AG08396 (cell line): ENCODE results near the gene CSRP2.

Experiments used
- DNase-seq: peaks from one replicate; pipeline ENCODE4 v3.0.0; 2012; ENCODE audit warnings: low spot score, mixed read lengths

Gene CSRP2

DNA sequence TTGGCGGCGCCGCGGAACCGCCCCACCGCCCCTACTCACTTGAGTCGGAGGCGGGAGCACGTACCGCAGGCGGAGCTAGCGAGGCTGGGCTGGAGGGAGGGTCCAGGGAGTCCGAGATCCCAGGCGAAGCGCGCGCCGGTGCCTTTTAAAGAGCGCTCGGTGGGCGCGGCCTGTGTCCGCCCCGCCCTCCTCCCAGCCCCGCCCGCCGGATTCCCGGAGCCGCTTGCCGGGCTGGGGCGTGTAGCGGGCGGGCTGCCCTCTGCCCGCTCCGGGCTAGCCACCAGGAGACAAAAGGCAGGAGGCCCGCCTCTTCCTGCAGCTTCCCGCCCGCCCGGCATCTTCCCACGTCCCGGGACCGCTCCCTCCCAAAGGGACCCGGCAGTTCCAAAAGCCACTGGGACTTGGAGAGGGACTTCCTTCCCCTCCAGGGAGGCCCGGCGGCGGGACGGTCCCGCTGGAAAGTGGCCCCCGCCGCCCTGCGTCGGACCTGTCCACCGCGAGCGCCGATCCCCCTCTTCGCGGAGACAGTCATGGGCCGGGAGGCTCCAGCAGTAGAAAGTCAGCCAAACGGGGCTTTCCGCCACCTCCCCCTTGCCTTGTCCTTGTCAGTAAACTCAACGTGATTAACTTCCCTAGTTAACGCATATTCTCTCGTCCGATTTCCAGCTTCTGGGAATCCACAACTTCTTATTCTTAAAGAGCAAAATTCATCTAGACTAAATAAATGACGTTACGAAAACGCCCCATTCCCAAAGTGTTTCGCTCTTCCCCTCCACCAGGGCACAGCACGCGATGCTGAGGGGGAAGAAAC, at the start of gene CSRP2:
Gene CSRP2 (minus strand): TSS at position 121 of the 811 bp plus-strand sequence. CDS start 12,759 bp downstream, outside the sequence.
- DNase-seq = peak; percentile 96

DNA sequence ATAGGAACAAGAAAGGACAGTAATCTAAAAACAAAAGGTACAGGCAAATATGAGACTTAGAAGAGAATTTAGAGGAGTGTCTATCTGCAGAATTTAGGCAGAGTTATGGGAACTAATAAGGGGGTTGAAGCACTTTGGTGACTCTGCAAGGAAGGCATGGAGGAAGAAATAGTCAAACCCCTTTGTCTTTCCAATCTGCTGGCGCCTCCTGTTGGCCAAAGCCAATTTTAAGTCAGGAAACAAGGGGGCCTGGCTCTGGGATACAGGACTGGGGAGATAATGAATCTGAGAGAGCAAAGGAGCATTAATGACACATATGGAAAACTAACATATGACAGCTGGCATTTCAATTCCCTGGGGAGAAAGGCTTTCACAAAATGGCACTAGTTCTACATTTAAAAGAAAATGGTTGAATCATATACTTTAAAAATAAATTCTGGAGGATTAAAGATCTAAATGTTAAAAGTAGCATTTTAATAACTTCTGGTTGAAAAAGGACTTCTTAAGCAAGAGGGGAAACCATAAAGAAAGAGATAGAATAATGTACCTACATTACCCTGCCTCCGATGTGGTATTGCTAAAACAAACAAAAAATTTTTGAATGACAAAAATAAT, 48.5 kb upstream of the CSRP2 start:
- peak; percentile 65 for DNase-seq

DNA sequence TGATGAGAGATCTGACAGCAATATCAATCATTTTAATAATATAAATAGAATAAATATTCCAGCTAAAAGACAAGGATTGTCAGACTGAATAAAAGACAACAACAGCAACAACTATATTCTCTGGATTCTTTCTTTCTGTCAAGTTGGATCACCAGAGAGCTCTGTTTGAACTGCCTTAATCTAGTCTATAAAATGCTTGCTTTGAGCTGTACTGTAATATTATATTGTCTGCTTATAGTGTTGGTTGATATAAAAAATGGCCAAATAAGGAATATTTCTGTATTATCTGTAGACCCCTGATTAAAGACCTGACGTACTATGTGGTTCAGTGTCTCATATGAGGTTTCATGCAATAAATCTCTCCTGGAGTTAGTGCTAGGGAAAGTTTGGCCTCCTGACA, 46.3 kb upstream of the CSRP2 start:
- DNase-seq = no peak

DNA sequence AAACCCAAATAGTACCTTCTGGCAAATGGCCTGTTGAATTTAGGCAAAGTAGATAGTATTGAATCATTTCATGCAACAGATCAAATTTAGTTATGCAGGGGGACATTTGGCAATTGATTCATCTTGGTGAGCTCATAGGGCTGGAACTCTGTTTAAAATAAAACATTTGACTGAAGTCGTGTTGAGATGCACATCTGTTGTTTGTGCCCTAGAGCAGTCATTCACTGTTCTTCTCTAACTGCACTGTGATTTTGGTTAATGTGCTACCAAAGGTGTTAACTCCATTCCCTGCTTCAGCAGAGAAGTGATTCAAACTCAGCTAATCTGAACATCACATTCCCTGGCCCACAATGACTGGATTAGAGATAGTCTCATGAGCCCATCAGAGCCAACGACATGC, 44.0 kb upstream of the CSRP2 start:
- DNase-seq = no peak

DNA sequence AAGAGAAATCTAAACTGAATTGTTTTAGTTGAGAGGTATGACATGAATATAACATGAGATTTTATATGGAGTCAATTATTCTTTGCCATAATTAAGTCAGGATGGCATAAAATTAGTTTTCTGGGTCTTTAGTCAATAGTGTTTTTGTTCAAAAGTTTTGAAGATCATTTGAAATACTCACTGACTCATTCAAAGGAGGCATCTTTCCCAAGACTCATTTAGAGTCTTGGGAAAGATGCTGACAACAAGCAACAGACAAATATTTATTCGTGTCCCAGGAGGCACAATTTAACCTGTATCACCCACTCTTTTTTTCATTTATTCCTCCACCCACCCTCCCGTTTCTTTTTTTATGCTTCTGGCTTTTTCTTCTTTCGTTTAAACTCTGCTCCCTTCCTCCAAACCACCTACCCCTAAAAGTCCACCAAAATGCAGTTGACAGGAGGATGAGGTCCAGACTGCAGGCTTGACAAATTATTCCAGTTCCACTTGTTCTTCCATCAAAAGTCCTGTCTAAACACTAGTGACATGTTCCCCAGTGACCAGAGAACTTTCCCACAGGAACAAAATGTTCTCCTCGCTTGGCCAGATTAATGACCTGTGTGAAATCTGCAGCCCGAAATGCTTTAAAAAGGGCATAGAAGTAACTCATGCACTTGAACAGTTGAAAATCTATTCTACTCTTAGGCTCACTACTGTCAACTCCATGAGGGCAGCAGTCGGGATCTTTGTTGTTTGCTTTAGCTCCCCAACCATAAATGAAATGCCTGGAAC, 43.3 kb upstream of the CSRP2 start:
- DNase-seq = no peak

DNA sequence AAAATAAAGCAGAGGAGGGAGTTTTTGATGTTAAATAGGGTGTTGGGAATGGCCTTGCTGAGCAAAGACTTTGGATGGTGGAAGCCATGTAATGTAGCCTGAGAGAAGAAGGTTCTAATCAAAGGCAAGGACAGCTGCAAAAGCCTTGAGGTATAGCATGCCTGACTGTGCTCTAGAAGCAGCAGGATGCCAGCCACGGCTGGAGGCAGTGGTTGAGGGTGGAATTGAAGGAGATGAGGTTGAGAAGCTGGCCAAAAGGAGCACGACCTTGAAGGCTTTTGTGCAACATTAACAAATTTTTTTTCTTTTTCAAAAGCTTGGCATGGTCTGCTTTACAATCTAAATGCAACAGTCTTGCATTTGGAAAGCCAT, 42.3 kb upstream of the CSRP2 start:
- DNase-seq = no peak

DNA sequence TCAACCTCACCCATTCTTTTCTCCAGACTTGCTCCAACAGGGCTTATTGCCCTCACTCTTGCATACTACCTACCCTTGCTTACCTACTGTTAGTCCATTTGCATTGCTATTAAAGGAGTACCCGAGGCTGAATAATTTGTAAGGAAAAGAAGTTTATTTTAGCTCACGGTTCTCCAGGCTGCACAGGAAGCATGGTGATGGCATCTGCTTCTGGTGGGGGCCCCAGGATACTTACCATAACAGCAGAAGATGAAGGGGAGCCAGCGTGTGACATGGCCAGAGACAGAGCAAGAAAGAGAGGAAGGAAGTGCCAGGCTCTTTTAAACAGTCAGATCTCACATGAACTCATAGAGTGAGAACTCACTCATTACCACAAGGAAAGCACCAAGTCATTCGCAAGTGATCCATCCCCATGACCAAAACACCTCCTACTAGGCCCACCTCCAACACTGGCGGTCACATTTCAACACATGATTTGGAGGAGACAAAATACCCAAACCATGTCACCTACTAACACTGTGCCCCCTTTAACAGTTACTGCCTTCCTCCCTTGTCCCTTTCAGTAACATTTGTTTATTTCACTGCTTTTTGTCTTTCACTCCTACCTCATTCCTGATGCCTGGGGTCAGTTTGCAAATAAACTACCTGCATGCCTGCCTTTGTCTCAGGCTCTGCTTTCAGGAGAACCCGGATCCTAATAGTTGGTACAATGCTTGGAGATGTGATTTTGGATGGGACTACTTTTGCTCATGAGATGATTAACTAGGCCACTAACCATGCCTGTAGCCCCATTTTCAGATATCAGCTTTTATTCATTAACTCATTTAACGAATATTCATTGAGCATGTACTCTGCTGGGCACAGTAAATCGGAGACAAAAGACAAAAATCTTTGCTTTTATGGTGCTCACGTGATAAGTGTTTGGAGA, 41.6 kb upstream of the CSRP2 start:
- DNase-seq = no peak

DNA sequence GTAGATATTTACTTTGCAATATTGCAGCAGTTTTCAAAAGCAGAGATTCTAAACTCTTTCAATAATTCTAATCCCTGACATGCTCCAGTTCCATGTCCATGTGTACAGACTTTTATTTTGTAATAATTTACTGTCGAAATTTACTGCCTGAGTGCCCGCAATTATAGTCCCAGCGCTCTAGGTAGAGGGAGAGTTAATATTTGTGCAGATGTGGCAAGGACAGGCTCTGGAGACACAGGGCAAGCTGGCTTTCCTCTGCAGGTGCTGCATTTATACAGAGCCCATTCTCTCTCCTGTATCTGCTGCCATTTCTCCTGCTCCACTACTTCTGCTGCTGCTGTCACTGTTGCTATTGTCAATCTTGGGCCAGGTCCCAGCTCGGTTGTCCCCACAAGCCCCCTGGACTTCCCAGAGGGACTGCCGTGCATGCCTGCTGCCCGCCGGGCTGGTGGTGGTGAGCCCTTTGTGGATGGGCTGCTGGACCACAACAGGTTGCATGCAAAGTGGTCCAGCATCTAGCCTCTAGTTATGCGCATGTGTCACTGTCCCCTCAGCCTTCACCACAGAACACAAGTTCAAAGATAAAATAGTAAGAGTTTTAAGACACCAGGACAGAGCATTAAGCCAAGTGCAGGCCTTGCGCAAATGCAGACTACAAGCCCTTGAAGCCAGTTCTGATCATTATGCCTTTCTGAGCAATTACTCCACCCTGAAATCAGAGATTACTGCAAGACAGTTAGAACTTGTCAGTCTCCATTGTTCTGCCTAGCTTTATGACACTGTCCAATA, 40.8 kb upstream of the CSRP2 start:
- no peak for DNase-seq

DNA sequence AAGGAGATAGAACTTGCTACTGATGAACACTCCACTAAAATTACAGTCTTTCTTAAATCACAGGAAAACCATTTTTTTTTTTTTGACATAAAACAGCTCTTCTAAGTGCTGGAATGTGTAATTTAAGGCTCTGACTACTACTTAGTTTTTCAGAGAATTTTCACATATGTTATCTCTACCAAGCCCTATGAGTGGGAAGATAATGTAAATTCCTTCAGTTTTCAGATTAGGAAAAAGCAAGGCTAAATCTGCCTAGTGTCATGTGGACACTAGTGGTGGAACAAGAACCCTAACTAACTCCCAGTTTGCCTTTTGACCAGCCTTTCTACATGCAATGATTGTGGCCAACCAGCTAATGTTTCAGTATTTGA, 37.3 kb upstream of the CSRP2 start:
- no peak for DNase-seq

DNA sequence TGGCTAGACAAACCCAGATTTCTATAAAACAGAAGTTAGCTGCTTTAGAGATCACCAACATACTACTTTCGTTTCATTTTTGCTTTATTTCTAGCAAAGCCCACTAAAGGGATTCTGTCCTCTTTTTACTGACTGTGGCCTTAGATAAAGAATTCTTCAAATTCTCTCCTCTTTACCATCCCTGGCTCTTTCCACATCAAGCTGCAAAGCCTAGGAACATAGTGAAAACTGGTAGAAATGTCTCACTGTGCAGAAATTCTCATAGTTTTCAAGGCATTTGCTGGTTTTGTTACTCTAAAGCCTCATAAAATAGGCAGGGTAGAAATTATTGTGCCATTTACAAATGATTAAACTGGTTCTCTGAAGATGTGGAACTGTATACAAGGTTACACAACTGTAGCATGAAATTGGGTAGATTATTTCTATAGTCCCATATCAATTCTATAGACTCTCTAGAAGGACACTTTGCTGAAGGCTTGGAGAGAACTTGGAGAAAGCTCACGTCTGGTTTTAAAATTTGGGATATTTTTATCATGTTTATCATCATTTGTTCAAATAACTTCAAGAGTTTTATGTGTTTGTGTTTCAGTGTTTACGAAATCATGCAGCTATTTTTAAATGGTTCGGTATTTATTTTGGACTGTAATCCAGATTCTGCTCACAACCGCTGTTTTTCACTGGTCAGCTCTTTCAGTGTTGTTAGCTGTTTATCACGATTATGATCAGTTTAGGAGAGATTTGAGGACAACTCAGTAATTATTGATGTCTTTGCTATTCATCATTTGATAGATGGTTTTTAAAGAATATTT, 36.7 kb upstream of the CSRP2 start:
- DNase-seq = no peak

DNA sequence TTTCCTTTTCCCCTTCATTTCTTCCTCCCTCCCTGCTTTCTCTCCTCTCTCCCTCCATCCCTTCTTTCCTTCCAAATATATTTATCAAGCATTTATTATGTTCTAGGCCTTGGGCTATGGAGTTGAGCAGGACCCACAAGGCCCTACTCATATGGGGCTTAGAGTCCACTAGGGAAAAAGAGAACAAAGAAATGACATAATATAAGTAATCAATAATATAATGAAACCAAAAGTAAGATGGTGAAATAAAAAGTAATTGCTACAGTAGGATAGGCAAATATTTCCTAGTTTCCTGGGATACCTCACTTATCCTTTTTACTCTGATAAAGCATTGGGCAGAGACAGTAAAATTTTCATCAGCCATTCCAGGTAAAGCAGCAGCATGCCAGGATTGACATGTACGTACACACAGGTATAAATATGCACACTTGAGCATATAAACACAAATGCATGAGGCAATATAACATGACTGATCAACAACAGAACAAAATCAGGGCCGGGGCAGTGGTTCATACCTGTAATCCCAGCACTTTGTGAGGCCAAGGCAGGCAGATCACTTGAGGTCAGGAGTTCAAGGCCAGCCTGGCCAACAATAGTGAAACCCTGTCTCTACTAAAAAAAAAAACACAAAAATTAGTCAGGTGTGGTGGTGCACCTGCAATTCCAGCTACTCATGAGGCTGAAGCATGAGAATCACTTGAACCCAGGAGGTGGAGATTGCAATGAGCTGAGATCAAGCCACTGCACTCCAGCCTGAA, 35.5 kb upstream of the CSRP2 start:
- DNase-seq = no peak

DNA sequence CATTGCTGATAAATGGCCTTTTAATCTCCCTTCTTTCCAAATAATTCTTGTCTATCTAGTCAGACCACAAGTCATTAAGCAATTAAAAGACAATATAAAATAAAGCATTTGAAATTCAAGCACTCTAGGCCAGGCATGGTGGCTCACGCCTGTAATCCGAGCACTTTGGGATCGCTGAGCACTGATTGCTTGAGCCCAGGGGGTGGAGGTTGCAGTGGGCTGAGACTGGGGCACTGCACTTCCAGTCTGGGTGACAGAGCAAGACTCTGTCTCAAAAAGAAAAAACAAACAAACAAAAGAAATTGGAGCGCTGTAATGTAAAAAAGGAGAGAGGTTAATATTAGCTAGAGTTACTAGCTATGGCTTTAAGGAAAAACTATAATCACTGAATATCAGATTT, 30.5 kb upstream of the CSRP2 start:
- no peak for DNase-seq

DNA sequence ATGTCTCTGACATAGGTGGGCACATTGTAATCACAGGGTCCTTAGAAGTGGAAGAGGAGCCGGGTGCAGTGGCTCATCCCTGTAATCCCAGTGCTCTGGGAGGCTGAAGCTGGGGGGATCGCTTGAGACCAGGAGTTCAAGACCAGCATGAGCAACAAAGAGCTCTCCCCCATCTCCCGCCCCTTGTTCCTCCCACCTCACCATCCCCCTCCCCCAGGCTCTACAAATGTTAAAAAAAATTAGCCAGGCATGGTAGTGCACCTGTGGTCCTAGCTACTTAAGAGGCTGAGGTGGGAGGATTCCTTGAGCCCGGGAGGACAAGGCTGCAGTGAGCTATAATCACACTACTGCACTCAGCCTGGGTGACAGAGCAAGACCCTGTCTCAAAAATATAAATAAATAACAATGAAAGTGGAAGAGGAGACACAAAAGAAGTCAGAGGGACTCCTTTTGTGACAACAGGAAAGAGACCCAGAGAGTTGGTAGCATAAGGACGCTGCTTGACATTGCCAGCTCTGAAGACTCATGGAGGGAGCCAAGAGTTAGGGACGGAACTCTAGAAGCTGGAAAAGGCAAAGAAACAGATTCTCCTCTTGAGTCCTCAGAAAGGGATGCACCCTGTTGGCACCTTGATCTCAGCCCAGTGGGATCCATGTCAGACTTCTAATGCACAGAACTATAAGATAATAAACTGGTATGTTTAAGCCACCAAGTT, 29.6 kb upstream of the CSRP2 start:
- DNase-seq = no peak

DNA sequence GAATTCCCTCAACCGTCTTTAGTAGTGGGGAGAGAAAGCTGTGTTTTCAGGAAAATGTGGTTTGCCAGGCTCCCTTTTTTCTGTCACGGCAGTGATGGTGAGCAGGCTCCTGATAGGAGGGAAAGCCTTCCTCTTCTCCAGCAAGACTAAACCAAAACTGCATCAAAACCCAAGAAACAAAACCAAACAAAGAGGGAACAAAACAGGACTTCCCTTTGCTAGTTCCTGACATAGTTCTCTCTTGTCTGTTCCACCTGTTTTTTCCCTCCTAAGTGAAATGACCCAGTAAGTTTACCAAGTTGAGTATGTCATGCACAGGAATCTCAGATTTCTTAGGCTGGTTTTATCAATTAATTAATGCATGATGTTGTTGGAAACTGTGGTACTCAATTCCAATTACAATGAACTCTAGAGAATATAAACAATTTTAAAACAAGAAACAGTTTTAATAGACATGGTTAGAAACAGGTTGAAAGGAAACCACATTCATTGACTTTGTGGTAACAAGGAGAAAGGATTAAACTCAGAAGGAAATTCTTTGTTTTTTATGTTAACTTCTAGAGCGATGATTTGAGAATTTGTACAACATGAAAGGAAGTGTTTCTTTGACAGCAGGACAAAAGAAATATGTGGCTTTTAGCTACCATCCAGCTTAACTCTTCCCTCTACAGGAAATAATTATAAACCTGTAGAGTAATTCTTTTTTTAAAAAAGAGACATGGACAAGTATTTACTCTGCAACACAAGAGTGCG, 23.0 kb upstream of the CSRP2 start:
- no peak for DNase-seq

DNA sequence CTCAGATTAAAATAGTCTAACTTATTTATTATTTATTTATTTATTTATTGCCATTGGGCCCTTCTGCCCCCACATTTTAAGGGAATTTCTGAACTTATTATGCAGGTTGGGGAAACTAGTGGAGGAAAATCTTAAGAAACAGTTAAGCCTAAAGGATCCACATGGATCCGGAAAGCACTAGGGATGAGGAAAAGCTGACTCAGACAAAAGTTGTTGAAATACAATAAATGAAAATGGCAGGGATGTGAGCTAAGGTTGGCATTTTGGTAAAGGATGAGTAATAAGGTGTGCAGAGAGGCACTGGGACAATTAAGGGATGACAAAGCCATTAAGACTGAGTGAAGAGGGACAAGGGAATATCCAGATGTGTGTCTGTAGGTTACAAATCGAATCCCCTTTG, 20.7 kb upstream of the CSRP2 start:
- DNase-seq = no peak

DNA sequence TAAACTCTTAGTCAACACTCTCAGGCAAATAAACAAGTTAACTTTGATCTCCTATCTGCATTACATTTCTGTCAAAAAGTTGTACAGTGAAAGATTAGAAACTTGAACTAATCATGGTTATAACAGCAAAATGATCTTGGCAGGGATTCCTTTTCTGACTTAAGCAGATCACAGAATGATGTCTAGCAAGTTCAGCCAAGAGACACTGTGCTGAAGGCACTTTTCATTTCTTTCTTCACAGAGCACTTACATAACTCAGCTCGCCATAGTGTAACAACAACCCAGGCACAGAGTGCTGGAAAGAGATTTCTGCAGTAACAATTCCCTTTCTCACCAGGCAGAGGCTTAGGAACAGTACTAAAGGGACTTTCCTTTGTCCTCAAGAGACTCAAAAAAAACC, 19.6 kb upstream of the CSRP2 start:
- DNase-seq = no peak

DNA sequence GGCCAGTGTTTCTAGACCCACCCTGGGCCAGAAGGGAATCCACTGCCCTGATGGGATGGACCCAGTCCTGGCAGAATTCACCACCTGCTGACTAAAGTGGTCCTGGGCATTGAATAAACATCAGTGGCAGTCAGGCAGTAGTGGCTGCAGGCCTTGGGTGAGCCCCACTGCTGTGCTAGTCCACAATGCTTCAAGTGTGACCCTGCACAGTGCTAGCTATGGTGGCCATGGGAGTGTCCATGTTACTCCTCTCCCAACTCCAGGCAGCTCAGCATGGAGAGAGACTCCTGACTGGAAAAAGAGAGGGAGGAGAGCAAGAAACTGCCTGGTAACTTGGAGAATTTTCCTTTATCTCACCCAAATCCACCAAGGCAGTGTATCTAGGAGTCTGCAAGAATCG, 17.5 kb upstream of the CSRP2 start:
- no peak for DNase-seq

DNA sequence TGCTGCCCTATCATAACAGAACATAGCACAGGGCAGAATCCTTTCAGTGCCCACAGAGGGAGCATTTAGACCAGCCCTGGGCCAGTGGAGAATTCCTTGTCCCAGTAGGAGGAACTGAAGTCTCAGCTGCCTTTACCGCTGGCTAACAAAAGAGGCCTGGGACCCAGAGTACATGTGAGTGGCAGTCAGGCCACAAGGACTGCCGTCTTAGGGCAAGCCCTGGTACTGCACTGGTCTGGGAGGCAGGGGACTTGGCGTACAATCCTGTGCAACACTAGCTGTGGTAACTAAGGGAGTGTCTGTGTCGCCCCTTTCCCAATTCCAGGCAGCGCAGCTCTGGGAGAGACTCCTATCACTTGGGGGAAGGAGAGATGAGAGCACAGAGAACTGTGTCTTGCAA, 17.0 kb upstream of the CSRP2 start:
- DNase-seq = no peak
